Lung (tissue), 12 donors: ENCODE data around the gene LRPPRC. TPM values are rescaled to one million over a fixed set of nuclear protein-coding genes. Genes with fewer than 3 reads are reported as not detected.

Source experiments
- ATAC-seq: fragments of 200-7000 bp; cut with Tn5 transposase; one replicate; pipeline ENCODE4 v1.9.1; 2020; ENCODE audit warnings: moderate number of reproducible peaks; ENCODE audit not compliant: insufficient read depth, low FRiP score
- DNase-seq, 3 donors: peaks; one replicate each; pipeline ENCODE4 v3.0.0-alpha.2; 2013 to 2017
- H3K27ac ChIP-seq, 2 donors: one replicate each; pipeline ENCODE4 v1.5.1; 2013; ENCODE audit warnings: mild to moderate bottlenecking in 2 of 2, moderate library complexity in 2 of 2, control low read depth in 1 of 2, inconsistent platforms in 1 of 2, low read depth in 1 of 2, low read length in 1 of 2
- H3K27me3 ChIP-seq, 3 donors: one replicate each; pipeline ENCODE4 v1.5.1; 2013; ENCODE audit warnings: low read length in 2 of 3; ENCODE audit not compliant: control insufficient read depth in 3 of 3, insufficient read depth in 3 of 3
- H3K36me3 ChIP-seq, 4 donors: one replicate each; pipeline ENCODE4 v1.5.1; 2013; ENCODE audit warnings: low read length in 4 of 4, mild to moderate bottlenecking in 1 of 4, moderate library complexity in 1 of 4; ENCODE audit not compliant: control insufficient read depth in 4 of 4, insufficient read depth in 4 of 4
- H3K4me1 ChIP-seq, 5 donors: one replicate each; pipeline ENCODE4 v1.5.1; 2013; ENCODE audit warnings: low read length in 5 of 5, mild to moderate bottlenecking in 2 of 5, moderate library complexity in 1 of 5; ENCODE audit not compliant: control insufficient read depth in 5 of 5, insufficient read depth in 5 of 5
- H3K4me3 ChIP-seq: one replicate; pipeline ENCODE4 v1.5.1; 2013; ENCODE audit warnings: mild to moderate bottlenecking, control low read depth, moderate library complexity
- H3K9ac ChIP-seq, 2 donors: one replicate each; pipeline ENCODE4 v1.5.1; 2013; ENCODE audit warnings: low read length in 2 of 2, control low read depth in 1 of 2; ENCODE audit not compliant: insufficient read depth in 1 of 2
- H3K9me3 ChIP-seq, 4 donors: one replicate each; pipeline ENCODE4 v1.5.1; 2013; ENCODE audit warnings: low read length in 3 of 4, mild to moderate bottlenecking in 1 of 4, moderate library complexity in 1 of 4; ENCODE audit not compliant: control insufficient read depth in 4 of 4, insufficient read depth in 3 of 4
- CTCF ChIP-seq: IDR thresholded peaks from 2 replicates; pipeline ENCODE4 v1.5.1; 2012; ENCODE audit warnings: mild to moderate bottlenecking; ENCODE audit errors: control extremely low read depth, extremely low read depth
- WGBS, 2 donors: extraction: QIAGEN DNeasy Blood & Tissue Kit; methylation state at CpG; one replicate each; pipeline ENCODE4 v1.1.7; 2013; 5-methylcytosine and 5-hydroxymethylcytosine counted together
- polyA plus RNA-seq, 2 donors: library from polyadenylated mRNA; stranded (reverse); fragments of 200-250 nt; gene quantifications; one replicate each; pipeline ENCODE4 v1.2.1, GENCODE V29; 2013
- total RNA-seq, 2 donors: library from RNA; depleted of rRNA in 1 of 2; stranded (reverse); fragments of >200 nt in 1 of 2; gene quantifications; one replicate each; pipeline ENCODE4 v1.2.1, GENCODE V29; 2014 to 2021
- donor health status: control.
- donor health status: control.
- donor health status: Bipolar disorder and iron deficiency.
- donor health status: healthy.
- donor health status: DM: yes; HTN: yes; CAD: no.

LRPPRC gene
- total and polyA plus RNA-seq, 4 donors: 29.5 to 96.6 (median 48.6) TPM

GRCh38 chr2:43872151-43872550 lies 123.6 kb downstream of the LRPPRC start:
- Histone ChIP-seq H3K9ac (no peak overlapping the region), H3K36me3 (no peaks in the 10 kb centered on the region), H3K27ac (no peak overlapping the region), H3K4me1 (no peaks in the 10 kb centered on the region), H3K27me3 (peaks cover 0 to 3% (median 0%) of the 10 kb centered on the region in 3 donors), H3K4me3 (no peak overlapping the region), H3K9me3 (no peaks in the 10 kb centered on the region)
- WGBS, 2 donors: 87 to 94% methylated on average over 12 of the region's 12 CpGs
- TF ChIP-seq CTCF: no peak
- DNase-seq (no peak), ATAC-seq (no peak)

- Histone ChIP-seq H3K27me3 (peaks cover 0 to 15% (median 0%) of the 10 kb centered on the region in 3 donors), H3K9ac (no peak overlapping the region), H3K9me3 (no peaks in the 10 kb centered on the region), H3K4me1 (no peaks in the 10 kb centered on the region), H3K27ac (no peak overlapping the region), H3K4me3 (no peak overlapping the region), H3K36me3 (no peaks in the 10 kb centered on the region)
- 84 to 89% methylated on average over 2 of the region's 2 CpGs for WGBS, 2 donors
- ATAC-seq: no peak
- DNase-seq: no peak
- no peak for TF ChIP-seq CTCF
Measured at GRCh38 chr2:43855292-43855691, 140.5 kb downstream of the LRPPRC start.

GRCh38 chr2:43854671-43855070 lies 141.1 kb downstream of the LRPPRC start:
- Histone ChIP-seq H3K36me3 (no peaks in the 10 kb centered on the region), H3K9ac (no peak overlapping the region), H3K27me3 (peaks cover 0 to 12% (median 0%) of the 10 kb centered on the region in 3 donors), H3K4me1 (no peaks in the 10 kb centered on the region), H3K27ac (no peak overlapping the region), H3K4me3 (no peak overlapping the region), H3K9me3 (no peaks in the 10 kb centered on the region)
- ATAC-seq: no peak
- 76 to 94% methylated on average over 3 of the region's 3 CpGs for WGBS, 2 donors
- no peak for TF ChIP-seq CTCF
- DNase-seq: no peak
